GM12801 (cell line): Measurements from ENCODE around the gene MAD2L1BP.

Experiments
- CTCF ChIP-seq: IDR thresholded peaks from one replicate; pipeline ENCODE4 v1.5.1; 2011; ENCODE audit warnings: control low read depth; ENCODE audit not compliant: insufficient read length; ENCODE audit errors: extremely low read depth

MAD2L1BP gene

GRCh38 chr6:43635387-43636307 is at the start of gene MAD2L1BP:
Gene MAD2L1BP, plus strand, starts transcription at chr6:43635840. Its CDS starts 36 bp downstream, at chr6:43635876.
- no peak for TF ChIP-seq CTCF

- no peak for TF ChIP-seq CTCF
These were observed 47.4 kb upstream of the MAD2L1BP start for GRCh38 chr6:43588194-43588593.

GRCh38 chr6:43593938-43594337 is 41.7 kb upstream of the MAD2L1BP start:
- no peak for TF ChIP-seq CTCF

GRCh38 chr6:43600595-43600994 is 35.0 kb upstream of the MAD2L1BP start:
- no peak for TF ChIP-seq CTCF

GRCh38 chr6:43604174-43604573 is 31.5 kb upstream of the MAD2L1BP start:
- TF ChIP-seq CTCF = no peak

- no peak for TF ChIP-seq CTCF
These were observed 29.6 kb upstream of the MAD2L1BP start for GRCh38 chr6:43606019-43606418.

GRCh38 chr6:43608310-43608763 is 27.3 kb upstream of the MAD2L1BP start:
- TF ChIP-seq CTCF = no peak
